ENCODE data around the gene CSTB.

Gene CSTB

DNA sequence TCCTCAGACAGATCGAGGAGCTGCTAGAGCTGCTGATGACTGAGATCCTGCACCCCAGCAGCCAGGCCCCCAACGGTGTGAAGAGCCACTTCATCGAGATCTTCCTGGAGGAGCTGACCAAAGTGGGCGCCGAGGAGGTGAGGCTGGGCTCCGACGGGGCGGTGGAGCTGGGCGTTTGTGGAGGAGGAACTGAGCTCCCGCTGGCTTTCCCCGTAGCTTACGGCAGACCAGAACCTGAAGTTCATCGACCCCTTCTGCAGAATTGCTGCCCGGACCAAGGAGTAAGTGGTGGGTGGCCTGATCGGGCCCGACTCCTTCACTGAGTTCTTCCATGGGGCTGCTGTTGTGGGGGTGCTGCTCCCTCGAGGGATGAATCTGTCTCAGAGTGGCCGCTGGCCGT, 21.3 kb upstream of the CSTB start:
- no peak overlapping the region for H3K4me3 ChIP-seq (replicated peaks in 1 of 2; ENCODE audit: low read depth in 2 of 2, low read length in 2 of 2)
- TF ChIP-seq, protein P1, sequence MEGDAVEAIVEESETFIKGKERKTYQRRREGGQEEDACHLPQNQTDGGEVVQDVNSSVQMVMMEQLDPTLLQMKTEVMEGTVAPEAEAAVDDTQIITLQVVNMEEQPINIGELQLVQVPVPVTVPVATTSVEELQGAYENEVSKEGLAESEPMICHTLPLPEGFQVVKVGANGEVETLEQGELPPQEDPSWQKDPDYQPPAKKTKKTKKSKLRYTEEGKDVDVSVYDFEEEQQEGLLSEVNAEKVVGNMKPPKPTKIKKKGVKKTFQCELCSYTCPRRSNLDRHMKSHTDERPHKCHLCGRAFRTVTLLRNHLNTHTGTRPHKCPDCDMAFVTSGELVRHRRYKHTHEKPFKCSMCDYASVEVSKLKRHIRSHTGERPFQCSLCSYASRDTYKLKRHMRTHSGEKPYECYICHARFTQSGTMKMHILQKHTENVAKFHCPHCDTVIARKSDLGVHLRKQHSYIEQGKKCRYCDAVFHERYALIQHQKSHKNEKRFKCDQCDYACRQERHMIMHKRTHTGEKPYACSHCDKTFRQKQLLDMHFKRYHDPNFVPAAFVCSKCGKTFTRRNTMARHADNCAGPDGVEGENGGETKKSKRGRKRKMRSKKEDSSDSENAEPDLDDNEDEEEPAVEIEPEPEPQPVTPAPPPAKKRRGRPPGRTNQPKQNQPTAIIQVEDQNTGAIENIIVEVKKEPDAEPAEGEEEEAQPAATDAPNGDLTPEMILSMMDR (IDR thresholded peaks at IDR 0.05; ENCODE audit: low read depth, low read length): no peak
- DNase-seq (ENCODE audit: low read depth in 2 of 2): no peak

DNA sequence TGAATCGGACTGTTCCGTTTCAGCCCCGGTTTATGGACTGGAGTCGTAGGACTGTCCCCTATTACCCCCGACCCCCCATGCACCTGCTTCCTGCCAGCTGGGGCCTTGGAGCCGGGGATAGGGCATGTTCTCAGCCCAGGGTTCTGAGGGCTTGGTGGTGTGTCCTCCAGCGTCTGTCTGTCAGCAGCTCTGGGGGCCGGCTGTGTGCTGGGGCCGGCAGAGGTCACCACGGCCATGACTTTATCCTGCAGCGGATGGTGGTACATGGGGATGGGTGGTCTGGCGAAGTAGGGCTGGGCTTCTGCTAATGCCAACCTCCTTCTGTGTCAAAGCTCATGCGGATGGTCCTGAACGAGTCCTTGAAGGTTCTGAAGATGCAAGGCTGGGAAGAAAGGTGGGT, 18.7 kb upstream of the CSTB start:
- TF ChIP-seq, protein P1 (IDR thresholded peaks at IDR 0.05; ENCODE audit: low read depth, low read length): no peak
- DNase-seq (ENCODE audit: low read depth in 2 of 2): no peak
- H3K4me3 ChIP-seq (replicated peaks in 1 of 2; ENCODE audit: low read depth in 2 of 2, low read length in 2 of 2): no peak overlapping the region

DNA sequence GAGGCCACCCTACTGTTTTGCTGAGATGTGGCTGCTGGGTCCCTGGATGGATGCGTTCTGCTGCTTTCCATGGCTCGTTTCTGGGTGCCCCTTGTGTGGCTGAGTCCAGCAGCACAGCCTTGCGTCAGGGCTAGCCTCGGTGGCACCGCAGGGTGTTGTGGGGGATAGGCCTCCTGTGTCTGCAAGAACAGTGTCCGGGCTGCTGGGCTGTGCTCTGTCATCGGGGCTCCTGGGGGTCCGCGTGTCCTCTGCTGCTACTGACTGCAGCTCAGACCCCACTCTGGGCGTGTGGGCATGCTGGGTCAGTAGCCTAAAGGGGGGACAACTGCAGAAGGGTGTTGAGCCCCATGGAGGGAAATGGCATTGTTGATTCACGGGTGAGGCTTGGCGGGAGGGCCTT, 18.2 kb upstream of the CSTB start:
- DNase-seq (ENCODE audit: low read depth in 2 of 2): no peak
- H3K4me3 ChIP-seq (replicated peaks in 1 of 2; ENCODE audit: low read depth in 2 of 2, low read length in 2 of 2): no peak overlapping the region
- TF ChIP-seq, protein P1 (IDR thresholded peaks at IDR 0.05; ENCODE audit: low read depth, low read length): no peak

DNA sequence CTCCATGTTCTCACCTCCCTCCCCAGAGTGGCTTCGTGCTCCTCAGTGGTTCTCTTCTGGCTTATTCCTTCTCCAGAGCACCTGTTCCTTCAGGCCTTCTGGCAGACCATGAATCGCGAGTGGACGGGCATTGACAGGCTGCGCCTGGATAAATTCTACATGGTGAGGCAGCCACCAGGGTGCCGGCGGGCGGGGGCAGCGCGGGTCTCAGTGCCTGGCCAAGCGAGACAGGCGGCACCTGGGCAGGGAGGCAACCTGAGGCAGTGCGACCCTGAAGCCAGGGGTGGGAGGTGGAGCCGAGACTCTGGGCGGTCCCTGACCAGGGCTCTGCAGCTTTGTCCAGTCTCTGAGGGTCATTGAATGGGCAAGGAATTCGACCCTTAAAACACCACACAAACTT, 17.1 kb upstream of the CSTB start:
- TF ChIP-seq, protein P1 (IDR thresholded peaks at IDR 0.05; ENCODE audit: low read depth, low read length): no peak
- no peak for DNase-seq (ENCODE audit: low read depth in 2 of 2)
- H3K4me3 ChIP-seq (replicated peaks in 1 of 2; ENCODE audit: low read depth in 2 of 2, low read length in 2 of 2): no peak overlapping the region

DNA sequence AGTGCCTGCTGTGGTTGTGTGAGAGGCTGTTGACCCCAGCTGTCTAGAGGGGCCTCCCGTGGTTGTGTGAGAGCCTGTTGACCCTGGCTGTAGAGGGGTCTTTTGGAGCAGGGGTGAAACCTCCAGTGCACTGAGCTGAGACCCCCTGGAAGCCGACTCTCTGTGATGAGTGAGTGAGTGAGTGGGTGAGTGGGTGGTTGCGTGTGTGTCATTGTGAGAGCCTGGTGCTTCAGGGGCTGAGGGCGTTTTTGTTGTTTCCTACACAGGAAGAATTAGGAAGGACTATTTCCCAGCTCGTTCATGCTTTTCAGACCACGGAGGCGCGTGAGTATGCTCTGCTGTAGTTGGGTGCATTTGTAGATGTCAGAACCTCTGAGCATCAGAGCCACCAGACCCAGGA, 16.3 kb upstream of the CSTB start:
- H3K4me3 ChIP-seq (replicated peaks in 1 of 2; ENCODE audit: low read depth in 2 of 2, low read length in 2 of 2): no peak overlapping the region
- TF ChIP-seq, protein P1 (IDR thresholded peaks at IDR 0.05; ENCODE audit: low read depth, low read length): no peak
- no peak for DNase-seq (ENCODE audit: low read depth in 2 of 2)

DNA sequence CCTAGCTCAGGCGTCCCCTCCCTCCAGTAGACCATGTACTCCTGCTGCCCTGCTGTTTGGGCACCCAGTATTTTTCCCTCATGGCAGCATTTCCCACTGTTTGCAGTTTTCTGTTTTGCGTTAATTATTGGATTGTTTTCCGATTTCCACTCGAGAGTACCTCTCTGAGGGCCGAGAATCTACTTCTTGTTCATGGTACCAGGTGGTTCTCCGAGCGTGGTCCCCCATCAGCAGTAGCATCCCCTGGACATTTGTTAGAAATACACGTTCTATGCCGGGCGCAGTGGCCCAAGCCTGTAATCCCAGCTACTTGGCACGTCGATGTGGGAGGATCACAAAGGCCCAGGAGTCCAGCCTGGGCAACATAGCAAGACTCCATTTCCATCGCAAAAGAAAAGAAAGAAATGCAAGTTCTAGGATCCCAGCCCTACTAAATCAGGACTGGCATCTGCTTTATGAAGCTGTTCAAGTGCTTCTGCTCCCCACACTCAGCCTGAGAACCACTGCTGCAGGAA, 14.0 kb upstream of the CSTB start:
- TF ChIP-seq, protein P1 (IDR thresholded peaks at IDR 0.05; ENCODE audit: low read depth, low read length): no peak
- DNase-seq (ENCODE audit: low read depth in 2 of 2): no peak
- peak overlapping the region; percentile 94 to 99 for H3K4me3 ChIP-seq (replicated peaks in 1 of 2; ENCODE audit: low read depth in 2 of 2, low read length in 2 of 2)

Data from cardiac fibroblast (primary cell).